ENCODE data around the gene GPR161. TPM values are rescaled to one million over a fixed set of nuclear protein-coding genes. Genes with fewer than 3 reads are reported as not detected.
A peak's percentile ranks its signal among the peaks of the same experiment; 100 is the strongest.

Gene GPR161
- polyA plus RNA-seq, 6 donors from 2014 or later, result 0.19 to 3.4 (median 0.25) TPM; not detected in 2

DNA sequence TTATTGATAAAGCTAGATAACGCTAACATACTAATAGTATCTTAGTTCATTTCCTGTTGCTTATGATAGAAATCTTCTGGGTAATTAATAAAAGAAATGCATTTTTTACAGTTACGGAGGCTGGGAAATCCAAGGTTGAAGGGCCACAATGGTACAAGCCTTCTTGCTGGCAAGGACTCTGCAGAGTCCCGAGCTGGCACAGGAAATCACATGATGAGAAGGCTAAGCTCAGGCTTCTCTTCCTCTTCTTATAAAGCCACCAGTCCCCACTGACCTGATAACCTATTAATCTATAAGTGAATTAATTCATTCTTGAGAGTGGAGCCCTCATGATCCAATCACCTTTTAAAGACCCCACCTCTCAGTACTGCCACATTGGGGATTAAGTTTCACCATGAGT is 82.6 kb downstream of the GPR161 start:
- no peaks in the 10 kb centered on the region for H3K27me3 Mint-ChIP-seq
- no peak for DNase-seq
- H3K4me3 Mint-ChIP-seq, result no peak overlapping the region
- ATAC-seq (ENCODE audit: low read depth in 2 of 2), result no peak
- peaks cover 0 to 16% (median 11%) of the 10 kb centered on the region in 3 donors for H3K4me1 Mint-ChIP-seq
- H3K9me3 Mint-ChIP-seq, result no peaks in the 10 kb centered on the region
- H3K36me3 Mint-ChIP-seq, result peaks cover 0 to 7% of the 10 kb centered on the region in 2 donors
- H3K27ac Mint-ChIP-seq, result peak overlapping the region in 1 of 6 donors; percentile 52

GRCh38 chr1:168053681-168054080 is 83.0 kb downstream of the GPR161 start:
- DNase-seq (no peak), ATAC-seq (ENCODE audit: low read depth in 2 of 2) (no peak)
- peak overlapping the region in 1 of 6 donors; percentile 20 for H3K27ac Mint-ChIP-seq
- H3K4me3 Mint-ChIP-seq, result no peak overlapping the region
- H3K36me3 Mint-ChIP-seq, result peaks cover 0 to 7% of the 10 kb centered on the region in 2 donors
- no peaks in the 10 kb centered on the region for H3K9me3 Mint-ChIP-seq
- no peaks in the 10 kb centered on the region for H3K27me3 Mint-ChIP-seq
- H3K4me1 Mint-ChIP-seq, result peaks cover 0 to 16% (median 11%) of the 10 kb centered on the region in 3 donors

DNA sequence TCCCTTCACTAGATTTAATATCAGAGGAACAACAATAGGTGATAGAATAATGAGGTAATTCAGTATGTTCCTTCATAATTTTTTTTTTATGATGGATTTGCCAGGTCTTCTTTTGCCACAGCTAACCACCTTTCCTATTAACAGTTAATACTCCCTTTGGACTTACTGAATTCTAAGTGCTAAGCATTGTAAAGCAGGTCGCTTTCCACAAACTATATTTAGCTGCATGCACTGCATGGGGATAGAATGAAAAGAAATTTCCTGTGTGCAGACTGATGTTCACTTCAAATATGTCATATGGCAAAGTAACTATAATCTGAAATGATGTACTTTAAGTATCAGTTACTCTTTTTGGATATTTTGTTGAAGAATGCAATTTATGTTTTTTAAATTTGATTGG is 85.8 kb downstream of the GPR161 start:
- Mint-ChIP-seq H3K36me3 (peaks cover 0 to 3% of the 10 kb centered on the region in 2 donors), H3K9me3 (no peaks in the 10 kb centered on the region), H3K27ac (peak overlapping the region in 1 of 6 donors; percentile 36), H3K4me1 (peaks cover 0 to 16% (median 11%) of the 10 kb centered on the region in 3 donors), H3K27me3 (no peaks in the 10 kb centered on the region), H3K4me3 (no peak overlapping the region)
- DNase-seq (no peak), ATAC-seq (ENCODE audit: low read depth in 2 of 2) (no peak)

- ATAC-seq (ENCODE audit: low read depth in 2 of 2) (no peak), DNase-seq (no peak)
- no peaks in the 10 kb centered on the region for H3K27me3 Mint-ChIP-seq
- no peaks in the 10 kb centered on the region for H3K9me3 Mint-ChIP-seq
- H3K4me1 Mint-ChIP-seq, result peaks cover 0 to 16% (median 11%) of the 10 kb centered on the region in 3 donors
- H3K36me3 Mint-ChIP-seq, result no peaks in the 10 kb centered on the region
- H3K4me3 Mint-ChIP-seq, result no peak overlapping the region
- H3K27ac Mint-ChIP-seq, result no peak overlapping the region
Observed at GRCh38 chr1:168050307-168050706, 86.4 kb downstream of the GPR161 start.

DNA sequence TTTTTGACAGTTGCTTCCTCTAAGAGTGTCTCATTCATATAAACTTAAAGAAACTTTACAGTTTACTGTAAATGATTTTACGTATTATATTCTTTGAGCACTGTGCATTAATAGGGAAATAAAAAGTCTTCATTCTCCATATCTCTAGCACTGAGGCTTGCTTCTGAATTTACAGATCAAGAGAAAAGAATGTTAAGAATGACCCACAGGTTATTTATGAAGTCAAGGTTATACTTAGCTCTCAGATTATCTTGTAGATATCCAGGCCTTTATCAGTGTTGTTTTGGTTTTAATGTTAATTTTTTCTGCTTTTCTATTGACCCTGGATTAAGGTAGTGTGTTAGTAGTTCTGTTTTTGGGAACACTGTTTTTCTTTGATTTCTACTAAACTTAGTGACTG is 91.4 kb downstream of the GPR161 start:
- Mint-ChIP-seq H3K27me3 (no peaks in the 10 kb centered on the region), H3K36me3 (peaks cover 0 to 15% of the 10 kb centered on the region in 2 donors), H3K9me3 (no peaks in the 10 kb centered on the region), H3K4me3 (no peak overlapping the region), H3K27ac (peak overlapping the region in 2 of 6 donors; percentile 33 to 36), H3K4me1 (no peaks in the 10 kb centered on the region)
- DNase-seq (no peak), ATAC-seq (ENCODE audit: low read depth in 2 of 2) (no peak)

- Mint-ChIP-seq H3K27ac (no peak overlapping the region), H3K4me3 (no peak overlapping the region), H3K9me3 (no peaks in the 10 kb centered on the region), H3K36me3 (peaks cover 0 to 15% of the 10 kb centered on the region in 2 donors), H3K4me1 (no peaks in the 10 kb centered on the region), H3K27me3 (no peaks in the 10 kb centered on the region)
- ATAC-seq (ENCODE audit: low read depth in 2 of 2) (no peak), DNase-seq (no peak)
Observed at GRCh38 chr1:168042362-168042761, 94.4 kb downstream of the GPR161 start.

DNA sequence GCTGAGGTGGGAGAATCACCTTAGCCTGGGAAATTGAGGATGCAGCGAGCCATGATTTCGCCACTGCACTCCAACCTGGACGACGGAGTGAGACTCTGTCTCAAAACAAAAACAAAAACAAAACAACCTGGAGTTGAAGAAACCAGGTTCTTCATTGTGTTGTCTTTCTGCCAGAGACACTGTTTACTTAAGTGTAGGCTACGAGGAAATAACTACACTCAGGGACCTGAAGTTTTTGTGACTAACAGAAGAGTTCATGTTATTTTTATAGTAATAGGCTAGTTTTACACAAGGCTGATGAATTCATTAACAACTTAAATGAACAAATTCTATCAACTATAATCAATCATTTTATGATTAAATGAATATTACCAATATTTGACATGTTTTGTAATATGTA is 101.4 kb downstream of the GPR161 start:
- no peaks in the 10 kb centered on the region for H3K36me3 Mint-ChIP-seq
- H3K4me3 Mint-ChIP-seq, result no peak overlapping the region
- H3K9me3 Mint-ChIP-seq, result no peaks in the 10 kb centered on the region
- no peaks in the 10 kb centered on the region for H3K27me3 Mint-ChIP-seq
- H3K4me1 Mint-ChIP-seq, result peaks cover 0 to 6% (median 0%) of the 10 kb centered on the region in 3 donors
- H3K27ac Mint-ChIP-seq, result no peak overlapping the region
- ATAC-seq (ENCODE audit: low read depth in 2 of 2) (no peak), DNase-seq (no peak)

GRCh38 chr1:168032029-168032428 is 104.7 kb downstream of the GPR161 start:
- no peaks in the 10 kb centered on the region for H3K27me3 Mint-ChIP-seq
- no peak overlapping the region for H3K4me3 Mint-ChIP-seq
- no peak for ATAC-seq (ENCODE audit: low read depth in 2 of 2)
- H3K4me1 Mint-ChIP-seq, result peaks cover 0 to 6% (median 0%) of the 10 kb centered on the region in 3 donors
- no peak for DNase-seq
- no peaks in the 10 kb centered on the region for H3K36me3 Mint-ChIP-seq
- peak overlapping the region in 1 of 6 donors; percentile 54 for H3K27ac Mint-ChIP-seq
- no peaks in the 10 kb centered on the region for H3K9me3 Mint-ChIP-seq

DNA sequence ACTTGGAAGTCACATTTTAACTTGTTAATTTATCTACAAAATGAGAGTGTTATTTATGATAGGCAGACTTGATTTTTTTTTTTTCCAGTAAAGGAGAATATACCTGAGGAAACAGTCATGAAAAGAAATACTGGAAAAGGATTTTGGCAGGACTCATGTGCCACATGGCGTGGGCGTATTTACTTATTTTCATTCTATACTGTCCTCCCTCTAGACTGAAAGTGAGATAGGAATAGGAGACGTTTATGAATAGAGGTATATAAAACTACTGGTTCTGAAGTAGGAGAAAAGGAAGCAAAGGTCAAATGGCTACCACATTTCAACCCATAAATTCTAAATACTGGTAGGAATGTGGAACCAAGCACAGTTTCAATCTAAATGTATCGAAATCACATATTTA is 105.1 kb downstream of the GPR161 start:
- Mint-ChIP-seq H3K27me3 (no peaks in the 10 kb centered on the region), H3K27ac (peak overlapping the region in 1 of 6 donors; percentile 54), H3K9me3 (no peaks in the 10 kb centered on the region), H3K4me1 (peaks cover 0 to 6% (median 0%) of the 10 kb centered on the region in 3 donors), H3K4me3 (no peak overlapping the region), H3K36me3 (no peaks in the 10 kb centered on the region)
- ATAC-seq (ENCODE audit: low read depth in 2 of 2) (no peak), DNase-seq (no peak)

GRCh38 chr1:168031198-168031597 is 105.5 kb downstream of the GPR161 start:
- ATAC-seq (ENCODE audit: low read depth in 2 of 2), result no peak
- Mint-ChIP-seq H3K4me1 (peaks cover 0 to 6% (median 0%) of the 10 kb centered on the region in 3 donors), H3K27me3 (no peaks in the 10 kb centered on the region), H3K9me3 (no peaks in the 10 kb centered on the region), H3K27ac (no peak overlapping the region), H3K4me3 (no peak overlapping the region), H3K36me3 (no peaks in the 10 kb centered on the region)
- DNase-seq, result no peak

Other genes starting within 250 kb of the GPR161 start
- not detected for gene ADCY10, start 222.8 kb downstream of the GPR161 start, polyA plus RNA-seq (ENCODE audit: low read depth in 6 of 6)
- gene DCAF6, start 200.2 kb downstream of the GPR161 start, polyA plus RNA-seq (ENCODE audit: low read depth in 6 of 6), result 10 to 100 TPM in 5 of 6 donors, 1 to 10 TPM in 1; 9.9 to 19.5 (median 15.9) TPM
- gene MPC2, start 199.9 kb downstream of the GPR161 start, polyA plus RNA-seq (ENCODE audit: low read depth in 6 of 6), result 100 to 1,000 TPM in 1 of 6 donors, 10 to 100 TPM in 5; 72.6 to 103 (median 78.9) TPM
- 10 to 100 TPM; 28.0 to 38.2 (median 33.9) TPM for gene TIPRL, start 42.0 kb upstream of the GPR161 start, polyA plus RNA-seq (ENCODE audit: low read depth in 6 of 6)
- 10 to 100 TPM; 12.1 to 80.2 (median 65.2) TPM for gene SFT2D2, start 89.1 kb upstream of the GPR161 start, polyA plus RNA-seq (ENCODE audit: low read depth in 6 of 6)
- gene TBX19, start 143.9 kb upstream of the GPR161 start, polyA plus RNA-seq (ENCODE audit: low read depth in 6 of 6), result 1 to 10 TPM in 5 of 6 donors, not detected in 1; 1.7 to 4.3 (median 2.3) TPM

All from naive B cell (primary cell).